GM23338 (cell line): ENCODE data around the gene SPATA9. TPM values are rescaled to one million over a fixed set of nuclear protein-coding genes. Genes with fewer than 3 reads are reported as not detected.

ENCODE experiments used
- ATAC-seq: fragments of 200-7000 bp; cut with Tn5 transposase; 3 replicates; pipeline ENCODE4 v1.9.1; 2020
- DNase-seq: peaks from one replicate; pipeline ENCODE4 v3.0.0-alpha.2; 2015; ENCODE audit warnings: low spot score
- H2AFZ ChIP-seq: fragments of 200-600 bp; sonication (generic); 2 replicates; pipeline ENCODE4 v1.8.0; 2016; ENCODE audit warnings: antibody characterized with exemption, mild to moderate bottlenecking, moderate library complexity
- H3F3A ChIP-seq: fragments of 200-600 bp; sonication (generic); replicated peaks from 2 replicates; pipeline ENCODE4 v1.8.0; 2017; ENCODE audit warnings: antibody characterized with exemption, mixed run types, low read depth
- H3K27ac ChIP-seq: fragments of 200-600 bp; sonication (generic); 2 replicates; pipeline ENCODE4 v1.6.1; 2016; ENCODE audit warnings: low read depth
- H3K27me3 ChIP-seq: fragments of 200-600 bp; sonication (generic); 2 replicates; pipeline ENCODE4 v1.8.0; 2016; ENCODE audit warnings: mild to moderate bottlenecking, mixed run types, moderate library complexity; ENCODE audit not compliant: insufficient read depth
- H3K36me3 ChIP-seq: fragments of 200-600 bp; sonication (generic); 2 replicates; pipeline ENCODE4 v1.8.0; 2016; ENCODE audit warnings: mild to moderate bottlenecking; ENCODE audit not compliant: insufficient read depth
- H3K4me1 ChIP-seq: fragments of 200-600 bp; sonication (generic); 2 replicates; pipeline ENCODE4 v1.8.0; 2016; ENCODE audit warnings: mild to moderate bottlenecking, moderate library complexity; ENCODE audit not compliant: insufficient read depth
- H3K4me2 ChIP-seq: fragments of 200-600 bp; sonication (generic); 2 replicates; pipeline ENCODE4 v1.7.1; 2017; ENCODE audit warnings: mixed run types
- H3K4me3 ChIP-seq: fragments of 200-600 bp; sonication (generic); 2 replicates; pipeline ENCODE4 v1.6.1; 2016; ENCODE audit warnings: mixed run types
- H3K79me2 ChIP-seq: fragments of 200-600 bp; sonication (generic); replicated peaks from 2 replicates; pipeline ENCODE4 v1.8.0; 2017; ENCODE audit warnings: mild to moderate bottlenecking; ENCODE audit not compliant: insufficient read depth
- H3K9me2 ChIP-seq: fragments of 200-600 bp; sonication (generic); 2 replicates; pipeline ENCODE4 v1.8.0; 2017; ENCODE audit not compliant: insufficient read depth
- H4K20me1 ChIP-seq: fragments of 200-600 bp; sonication (generic); replicated peaks from 2 replicates; pipeline ENCODE4 v1.8.0; 2017; ENCODE audit warnings: mild to moderate bottlenecking; ENCODE audit not compliant: insufficient read depth
- H3K27ac Mint-ChIP-seq: 2 replicates; pipeline ENCODE4 v1.8.0; 2020; ENCODE audit warnings: inconsistent platforms, mild to moderate bottlenecking, moderate library complexity, mixed read lengths
- H3K27me3 Mint-ChIP-seq: 3 replicates; pipeline ENCODE4 v1.8.0; 2022; ENCODE audit warnings: low read depth, mild to moderate bottlenecking, moderate library complexity, mixed read lengths, inconsistent platforms; ENCODE audit not compliant: insufficient read depth, poor library complexity
- H3K36me3 Mint-ChIP-seq: 3 replicates; pipeline ENCODE4 v1.8.0; 2021; ENCODE audit warnings: low read depth, mild to moderate bottlenecking, inconsistent platforms, moderate library complexity, mixed read lengths
- H3K4me1 Mint-ChIP-seq: 3 replicates; pipeline ENCODE4 v1.8.0; 2020; ENCODE audit warnings: mild to moderate bottlenecking, inconsistent platforms, mixed read lengths
- H3K4me3 Mint-ChIP-seq: 3 replicates; pipeline ENCODE4 v1.8.0; 2021; ENCODE audit warnings: moderate library complexity, mild to moderate bottlenecking, inconsistent platforms, mixed read lengths
- H3K9me3 Mint-ChIP-seq: 3 replicates; pipeline ENCODE4 v1.8.0; 2020; ENCODE audit warnings: moderate library complexity, mild to moderate bottlenecking, inconsistent platforms, mixed read lengths
- CREB1 ChIP-seq: fragments of 250-450 bp; sonication (Bioruptor Pico); IDR thresholded peaks from 2 replicates; pipeline ENCODE4 v1.5.0; 2020; ENCODE audit warnings: low read depth, mild to moderate bottlenecking, moderate library complexity
- CTCF ChIP-seq, 2 experiments: fragments of 200-600 bp in 1 of 2; sonication (generic) in 1 of 2; conservative IDR thresholded peaks; 2 replicates each; pipeline versions ENCODE4 v1.5.1 to v1.6.1; 2016 to 2017; ENCODE audit warnings: antibody characterized with exemption in 2 of 2, low read depth in 2 of 2, mild to moderate bottlenecking in 2 of 2, moderate library complexity in 1 of 2
- EZH2 ChIP-seq: fragments of 200-600 bp; sonication (generic); IDR thresholded peaks from one replicate; pipeline ENCODE4 v1.8.0; 2017; ENCODE audit warnings: antibody characterized with exemption, mild to moderate bottlenecking, low read depth; ENCODE audit not compliant: unreplicated experiment
- EZH2phosphoT487 ChIP-seq: fragments of 200-600 bp; sonication (generic); IDR thresholded peaks from one replicate; pipeline ENCODE4 v1.8.1; 2018; ENCODE audit warnings: antibody characterized with exemption; ENCODE audit not compliant: unreplicated experiment
- JUNB ChIP-seq: IDR thresholded peaks from one replicate; pipeline ENCODE4 v1.6.1; 2016; ENCODE audit warnings: antibody characterized with exemption; ENCODE audit not compliant: unreplicated experiment
- NANOG ChIP-seq: IDR thresholded peaks from 2 replicates; pipeline ENCODE4 v1.6.1; 2016; ENCODE audit warnings: antibody characterized with exemption, borderline replicate concordance
- POLR2AphosphoS5 ChIP-seq: IDR thresholded peaks from 2 replicates; pipeline ENCODE4 v1.6.1; 2016; ENCODE audit warnings: antibody characterized with exemption, low read depth
- REST ChIP-seq: IDR thresholded peaks from one replicate; pipeline ENCODE4 v1.6.1; 2018; ENCODE audit warnings: antibody characterized with exemption; ENCODE audit not compliant: unreplicated experiment
- STAT1 ChIP-seq: IDR thresholded peaks from one replicate; pipeline ENCODE4 v1.6.1; 2016; ENCODE audit warnings: antibody characterized with exemption; ENCODE audit not compliant: unreplicated experiment
- ZNF114 ChIP-seq: fragments of 250-450 bp; sonication (Bioruptor Pico); IDR thresholded peaks from 2 replicates; pipeline ENCODE4 v1.5.0; 2020; ENCODE audit warnings: mild to moderate bottlenecking, moderate library complexity
- ZNF331 ChIP-seq: fragments of 250-450 bp; sonication (Bioruptor Pico); IDR thresholded peaks from 2 replicates; pipeline ENCODE4 v1.5.0; 2020; ENCODE audit warnings: low read depth, mild to moderate bottlenecking, moderate library complexity
- polyA plus RNA-seq: library from polyadenylated mRNA; unstranded; fragments of >200 nt; fragmentation: Nextera tagmentation; extraction: Ambion mirVana; gene quantifications from 2 replicates; pipeline ENCODE4 v1.2.1, GENCODE V29; 2016
- total RNA-seq: library from RNA; depleted of rRNA; stranded (reverse); fragments of >200 nt; shearing (Covaris generic); gene quantifications from 2 replicates; pipeline ENCODE4 v1.2.3, GENCODE V29; 2014
- TF ChIP-seq, protein P1 (sequence below): fragments of 250-450 bp; sonication (Bioruptor Pico); IDR thresholded peaks from 2 replicates; pipeline ENCODE4 v1.5.0; 2020; ENCODE audit warnings: mild to moderate bottlenecking, moderate library complexity
- TF ChIP-seq, protein P2 (sequence below): IDR thresholded peaks from 2 replicates; pipeline ENCODE4 v1.6.1; 2016; ENCODE audit warnings: antibody characterized with exemption

Gene SPATA9
- total and polyA plus RNA-seq, 2 experiments from 2014 or later, result not detected

- TF ChIP-seq, protein P1, sequence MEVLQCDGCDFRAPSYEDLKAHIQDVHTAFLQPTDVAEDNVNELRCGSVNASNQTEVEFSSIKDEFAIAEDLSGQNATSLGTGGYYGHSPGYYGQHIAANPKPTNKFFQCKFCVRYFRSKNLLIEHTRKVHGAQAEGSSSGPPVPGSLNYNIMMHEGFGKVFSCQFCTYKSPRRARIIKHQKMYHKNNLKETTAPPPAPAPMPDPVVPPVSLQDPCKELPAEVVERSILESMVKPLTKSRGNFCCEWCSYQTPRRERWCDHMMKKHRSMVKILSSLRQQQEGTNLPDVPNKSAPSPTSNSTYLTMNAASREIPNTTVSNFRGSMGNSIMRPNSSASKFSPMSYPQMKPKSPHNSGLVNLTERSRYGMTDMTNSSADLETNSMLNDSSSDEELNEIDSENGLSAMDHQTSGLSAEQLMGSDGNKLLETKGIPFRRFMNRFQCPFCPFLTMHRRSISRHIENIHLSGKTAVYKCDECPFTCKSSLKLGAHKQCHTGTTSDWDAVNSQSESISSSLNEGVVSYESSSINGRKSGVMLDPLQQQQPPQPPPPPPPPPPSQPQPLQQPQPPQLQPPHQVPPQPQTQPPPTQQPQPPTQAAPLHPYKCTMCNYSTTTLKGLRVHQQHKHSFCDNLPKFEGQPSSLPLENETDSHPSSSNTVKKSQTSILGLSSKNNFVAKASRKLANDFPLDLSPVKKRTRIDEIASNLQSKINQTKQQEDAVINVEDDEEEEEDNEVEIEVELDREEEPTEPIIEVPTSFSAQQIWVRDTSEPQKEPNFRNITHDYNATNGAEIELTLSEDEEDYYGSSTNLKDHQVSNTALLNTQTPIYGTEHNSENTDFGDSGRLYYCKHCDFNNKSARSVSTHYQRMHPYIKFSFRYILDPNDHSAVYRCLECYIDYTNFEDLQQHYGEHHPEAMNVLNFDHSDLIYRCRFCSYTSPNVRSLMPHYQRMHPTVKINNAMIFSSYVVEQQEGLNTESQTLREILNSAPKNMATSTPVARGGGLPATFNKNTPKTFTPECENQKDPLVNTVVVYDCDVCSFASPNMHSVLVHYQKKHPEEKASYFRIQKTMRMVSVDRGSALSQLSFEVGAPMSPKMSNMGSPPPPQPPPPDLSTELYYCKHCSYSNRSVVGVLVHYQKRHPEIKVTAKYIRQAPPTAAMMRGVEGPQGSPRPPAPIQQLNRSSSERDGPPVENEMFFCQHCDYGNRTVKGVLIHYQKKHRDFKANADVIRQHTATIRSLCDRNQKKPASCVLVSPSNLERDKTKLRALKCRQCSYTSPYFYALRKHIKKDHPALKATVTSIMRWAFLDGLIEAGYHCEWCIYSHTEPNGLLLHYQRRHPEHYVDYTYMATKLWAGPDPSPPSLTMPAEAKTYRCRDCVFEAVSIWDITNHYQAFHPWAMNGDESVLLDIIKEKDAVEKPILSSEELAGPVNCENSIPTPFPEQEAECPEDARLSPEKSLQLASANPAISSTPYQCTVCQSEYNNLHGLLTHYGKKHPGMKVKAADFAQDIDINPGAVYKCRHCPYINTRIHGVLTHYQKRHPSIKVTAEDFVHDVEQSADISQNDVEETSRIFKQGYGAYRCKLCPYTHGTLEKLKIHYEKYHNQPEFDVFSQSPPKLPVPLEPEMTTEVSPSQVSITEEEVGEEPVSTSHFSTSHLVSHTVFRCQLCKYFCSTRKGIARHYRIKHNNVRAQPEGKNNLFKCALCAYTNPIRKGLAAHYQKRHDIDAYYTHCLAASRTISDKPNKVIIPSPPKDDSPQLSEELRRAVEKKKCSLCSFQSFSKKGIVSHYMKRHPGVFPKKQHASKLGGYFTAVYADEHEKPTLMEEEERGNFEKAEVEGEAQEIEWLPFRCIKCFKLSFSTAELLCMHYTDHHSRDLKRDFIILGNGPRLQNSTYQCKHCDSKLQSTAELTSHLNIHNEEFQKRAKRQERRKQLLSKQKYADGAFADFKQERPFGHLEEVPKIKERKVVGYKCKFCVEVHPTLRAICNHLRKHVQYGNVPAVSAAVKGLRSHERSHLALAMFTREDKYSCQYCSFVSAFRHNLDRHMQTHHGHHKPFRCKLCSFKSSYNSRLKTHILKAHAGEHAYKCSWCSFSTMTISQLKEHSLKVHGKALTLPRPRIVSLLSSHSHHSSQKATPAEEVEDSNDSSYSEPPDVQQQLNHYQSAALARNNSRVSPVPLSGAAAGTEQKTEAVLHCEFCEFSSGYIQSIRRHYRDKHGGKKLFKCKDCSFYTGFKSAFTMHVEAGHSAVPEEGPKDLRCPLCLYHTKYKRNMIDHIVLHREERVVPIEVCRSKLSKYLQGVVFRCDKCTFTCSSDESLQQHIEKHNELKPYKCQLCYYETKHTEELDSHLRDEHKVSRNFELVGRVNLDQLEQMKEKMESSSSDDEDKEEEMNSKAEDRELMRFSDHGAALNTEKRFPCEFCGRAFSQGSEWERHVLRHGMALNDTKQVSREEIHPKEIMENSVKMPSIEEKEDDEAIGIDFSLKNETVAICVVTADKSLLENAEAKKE, result no peak
Observed at GRCh38 chr5:95626701-95627100, 56.1 kb downstream of the SPATA9 start (continued).

DNA sequence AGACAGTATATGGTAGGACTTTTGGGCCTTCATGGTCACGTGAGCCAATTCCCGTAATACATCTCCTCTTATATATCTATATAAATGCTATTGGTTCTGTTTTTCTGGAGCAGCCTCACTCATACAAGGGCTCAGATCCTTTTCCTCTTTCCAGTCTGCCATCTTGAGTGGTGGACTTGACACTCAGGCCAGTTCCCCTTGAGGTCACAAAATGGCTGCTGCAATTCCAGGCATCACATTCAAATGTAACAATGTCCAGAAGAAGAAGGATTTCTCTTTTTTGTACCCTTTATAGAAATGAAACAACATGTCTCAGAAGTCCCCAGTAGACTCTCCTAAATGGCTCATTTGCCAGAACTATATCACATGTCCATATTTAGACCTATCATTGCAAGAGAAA lies 58.4 kb downstream of the SPATA9 start:
- H3K27me3 ChIP-seq, result peaks cover 43% of the 10 kb centered on the region
- H3K4me2 ChIP-seq, result no peak overlapping the region
- peaks cover 8% of the 10 kb centered on the region for H3K36me3 ChIP-seq
- H3K9me2 ChIP-seq, result peaks cover 7% of the 10 kb centered on the region; the same call in 1 of the 2 replicates
- no peaks in the 10 kb centered on the region for H3K79me2 ChIP-seq
- Mint-ChIP-seq H3K4me3 (no peak overlapping the region), H3K4me1 (peaks cover 10% of the 10 kb centered on the region), H3K27ac (no peak overlapping the region), H3K9me3 (peaks cover 26% of the 10 kb centered on the region), H3K36me3 (peaks cover 20% of the 10 kb centered on the region), H3K27me3 (peaks cover 26% of the 10 kb centered on the region)
- peaks cover 4% of the 10 kb centered on the region; the same call in 1 of the 2 replicates for H3K4me1 ChIP-seq
- H2AFZ ChIP-seq, result no peak overlapping the region
- no peak overlapping the region for H3K27ac ChIP-seq
- no peaks in the 10 kb centered on the region for H3F3A ChIP-seq
- no peaks in the 10 kb centered on the region for H4K20me1 ChIP-seq
- ATAC-seq (no peak), DNase-seq (no peak)
- no peak overlapping the region for H3K4me3 ChIP-seq
- TF ChIP-seq JUNB (no peak), STAT1 (no peak), EZH2 (no peak), CREB1 (CRISPR knock-in tag) (no peak), REST (no peak), ZNF331 (CRISPR knock-in tag) (no peak), POLR2AphosphoS5 (no peak), ZNF114 (CRISPR knock-in tag) (no peak), NANOG (no peak), CTCF (conservative IDR thresholded peaks at IDR 0.05; ENCODE audit: low read depth in 2 of 2) (no peak), EZH2phosphoT487 (no peak)
- TF ChIP-seq, protein P2, sequence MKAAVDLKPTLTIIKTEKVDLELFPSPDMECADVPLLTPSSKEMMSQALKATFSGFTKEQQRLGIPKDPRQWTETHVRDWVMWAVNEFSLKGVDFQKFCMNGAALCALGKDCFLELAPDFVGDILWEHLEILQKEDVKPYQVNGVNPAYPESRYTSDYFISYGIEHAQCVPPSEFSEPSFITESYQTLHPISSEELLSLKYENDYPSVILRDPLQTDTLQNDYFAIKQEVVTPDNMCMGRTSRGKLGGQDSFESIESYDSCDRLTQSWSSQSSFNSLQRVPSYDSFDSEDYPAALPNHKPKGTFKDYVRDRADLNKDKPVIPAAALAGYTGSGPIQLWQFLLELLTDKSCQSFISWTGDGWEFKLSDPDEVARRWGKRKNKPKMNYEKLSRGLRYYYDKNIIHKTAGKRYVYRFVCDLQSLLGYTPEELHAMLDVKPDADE, result no peak
